ENCODE data around the gene EDN2.
A peak's percentile ranks its signal among the peaks of the same experiment; 100 is the strongest.

The EDN2 gene

GRCh38 chr1:41498391-41498790 lies 13.9 kb upstream of the EDN2 start:
- POLR2A ChIA-PET = no interaction called here

DNA sequence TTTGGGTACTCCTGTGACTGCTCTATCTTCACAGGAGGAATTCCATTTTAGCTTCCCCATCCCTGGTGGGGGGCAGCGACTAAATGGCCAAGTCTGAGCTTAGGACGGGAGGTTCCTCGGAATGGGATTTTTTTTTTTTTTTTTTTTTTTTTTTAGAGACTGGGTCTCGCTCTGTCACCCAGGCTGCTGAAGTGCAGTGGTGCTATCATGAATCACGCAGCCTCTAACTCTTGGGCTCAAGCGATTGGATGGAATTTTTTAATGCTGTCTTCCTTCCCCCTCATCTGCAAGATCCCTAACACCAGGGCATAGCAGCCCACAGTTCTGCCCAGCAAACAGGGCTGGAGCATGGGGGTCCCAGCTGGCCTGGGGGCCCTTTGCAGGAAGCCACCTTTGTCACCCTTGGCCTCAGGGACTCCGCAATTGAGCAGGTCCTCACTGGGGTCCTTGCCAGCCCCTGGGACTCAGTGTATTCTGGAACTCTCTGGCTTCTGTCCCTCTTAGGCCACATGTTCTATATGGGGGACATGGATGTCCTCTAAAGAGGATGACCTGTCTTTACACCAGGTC lies 13.1 kb upstream of the EDN2 start:
- ChIA-PET POLR2A (interaction anchor here (0.7 kb wide), 1 partner anchor 1269 kb away, joined by 4 read pairs; the partner anchor contains the start of genes C1orf50 and P3H1), CTCF (interaction anchor here (0.7 to 10.6 kb wide), 3 partner anchors 18 to 215 kb away, joined by 3 to 105 read pairs (median 5); no protein-coding TSS in a partner anchor)

More at GRCh38 chr1:41498391-41498790, 13.9 kb upstream of the EDN2 start:
- DNase-seq (ENCODE audit: low read depth, low spot score) = no peak
- CTCF ChIA-PET = interaction anchor here (0.7 to 10.6 kb wide), 2 partner anchors 17 to 25 kb away, joined by 3 to 105 read pairs; no protein-coding TSS in a partner anchor
- no peak for TF ChIP-seq CTCF (IDR thresholded peaks at IDR 0.05; ENCODE audit: insufficient read depth, low read length, missing control alignments)
- H3K4me3 ChIP-seq (ENCODE audit: low read depth, low read length) = no peak overlapping the region

DNA sequence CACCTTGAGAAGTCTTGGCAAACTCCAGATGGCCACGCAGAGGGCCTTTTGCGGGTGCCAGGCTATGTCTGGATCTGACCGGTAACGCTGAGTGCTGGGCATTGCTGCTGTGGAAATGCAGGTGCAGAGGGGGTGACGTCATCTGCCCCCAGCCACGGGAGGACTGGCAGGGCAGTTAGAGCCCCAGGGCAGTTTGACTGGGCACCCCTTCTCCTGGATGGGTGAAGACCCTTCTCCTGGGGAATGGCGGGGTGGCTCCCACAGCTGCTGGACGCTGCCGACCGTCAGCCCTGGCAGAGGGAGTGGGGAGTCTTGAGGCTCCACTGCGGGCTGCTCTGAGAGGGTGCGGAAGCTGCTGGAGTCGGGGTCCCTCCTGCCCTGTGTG lies 12.6 kb upstream of the EDN2 start:
- no peak for DNase-seq (ENCODE audit: low read depth, low spot score)
- CTCF ChIA-PET = interaction anchor here (0.6 to 10.6 kb wide), 3 partner anchors 18 to 215 kb away, joined by 3 to 105 read pairs (median 5); no protein-coding TSS in a partner anchor
- no peak for TF ChIP-seq CTCF (IDR thresholded peaks at IDR 0.05; ENCODE audit: insufficient read depth, low read length, missing control alignments)
- H3K4me3 ChIP-seq (ENCODE audit: low read depth, low read length) = no peak overlapping the region
- POLR2A ChIA-PET = interaction anchor here (0.7 kb wide), 1 partner anchor 1270 kb away, joined by 4 read pairs; the partner anchor contains the start of genes C1orf50 and P3H1

More for the DNA sequence above, 13.1 kb upstream of the EDN2 start:
- no peak for TF ChIP-seq CTCF (IDR thresholded peaks at IDR 0.05; ENCODE audit: insufficient read depth, low read length, missing control alignments)
- H3K4me3 ChIP-seq (ENCODE audit: low read depth, low read length) = no peak overlapping the region
- DNase-seq (ENCODE audit: low read depth, low spot score) = no peak

- DNase-seq (ENCODE audit: low read depth, low spot score) = no peak
- CTCF ChIA-PET = interaction anchor here (0.6 to 10.6 kb wide), 7 partner anchors 12 to 214 kb away, joined by 3 to 105 read pairs (median 3); partner anchors contain the start of gene EDN2
- POLR2A ChIA-PET = interaction anchor here (0.7 kb wide), 1 partner anchor 16 kb away, joined by 3 read pairs; no protein-coding TSS in a partner anchor
- peak overlapping the region; percentile 36 for H3K4me3 ChIP-seq (ENCODE audit: low read depth, low read length)
- TF ChIP-seq CTCF (IDR thresholded peaks at IDR 0.05; ENCODE audit: insufficient read depth, low read length, missing control alignments) = no peak
Observed at GRCh38 chr1:41496080-41497055, 11.9 kb upstream of the EDN2 start.

- POLR2A ChIA-PET = interaction anchor here (0.7 kb wide), 1 partner anchor 17 kb away, joined by 3 read pairs; no protein-coding TSS in a partner anchor
- peak; percentile 32 for TF ChIP-seq CTCF (IDR thresholded peaks at IDR 0.05; ENCODE audit: insufficient read depth, low read length, missing control alignments)
- CTCF ChIA-PET = interaction anchor here (0.7 to 10.6 kb wide), 7 partner anchors 11 to 63 kb away, joined by 3 to 105 read pairs (median 3); partner anchors contain the start of gene EDN2
- peak overlapping the region; percentile 20 for H3K4me3 ChIP-seq (ENCODE audit: low read depth, low read length)
- no peak for DNase-seq (ENCODE audit: low read depth, low spot score)
Observed at GRCh38 chr1:41495210-41495948, 10.9 kb upstream of the EDN2 start.

Measured in AG04449 (cell line).